Uterus (tissue), 2 donors: ENCODE data around the gene RALGPS1.

ENCODE experiments used
- POLR2A ChIP-seq, 2 donors: fragments of 450-650 bp; IDR thresholded peaks; one replicate each; pipeline ENCODE4 v1.6.1; 2016; ENCODE audit warnings: antibody characterized with exemption in 2 of 2, mild to moderate bottlenecking in 1 of 2, moderate library complexity in 1 of 2
- TF ChIP-seq, protein P1 (sequence below), 4 experiments: fragments of 200-600 bp in 2 of 4; fragments of 450-650 bp in 2 of 4; sonication (generic) in 2 of 4; IDR thresholded peaks; one replicate each; pipeline ENCODE4 v1.5.1; 2016 to 2019; ENCODE audit warnings: antibody characterized with exemption in 4 of 4, mild to moderate bottlenecking in 2 of 4, moderate library complexity in 1 of 4

DNA sequence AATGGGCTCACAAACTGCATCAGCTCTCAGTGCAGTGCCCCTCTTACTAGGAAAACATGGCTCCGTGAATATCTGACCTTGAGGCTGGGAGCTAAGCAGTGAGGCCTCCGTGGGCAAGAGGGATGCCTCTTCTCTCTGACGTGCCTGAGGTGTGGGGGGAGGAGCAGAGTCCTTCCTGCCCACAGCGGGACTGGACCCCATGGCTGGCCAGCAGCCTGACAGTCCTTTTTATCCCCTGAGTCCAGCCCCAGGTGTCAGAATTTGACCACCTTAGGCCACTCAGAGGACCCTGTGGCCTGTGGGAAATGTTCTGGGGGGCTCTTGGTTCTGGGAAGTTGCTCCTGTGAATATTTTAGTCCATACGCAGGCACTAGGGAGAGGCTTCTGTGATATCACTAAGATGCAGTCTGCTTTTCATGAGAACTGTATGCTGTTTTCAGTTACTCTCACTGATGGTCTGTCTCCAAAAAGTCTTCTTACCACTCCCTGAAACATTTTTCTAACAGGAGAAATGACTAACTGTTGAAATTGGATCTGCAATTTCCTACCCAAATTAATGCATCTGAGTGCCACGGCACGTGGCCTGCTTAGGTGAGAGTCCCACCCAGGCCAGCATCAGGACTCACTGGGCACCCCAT lies 184.5 kb downstream of the RALGPS1 start:
- TF ChIP-seq, protein P1, sequence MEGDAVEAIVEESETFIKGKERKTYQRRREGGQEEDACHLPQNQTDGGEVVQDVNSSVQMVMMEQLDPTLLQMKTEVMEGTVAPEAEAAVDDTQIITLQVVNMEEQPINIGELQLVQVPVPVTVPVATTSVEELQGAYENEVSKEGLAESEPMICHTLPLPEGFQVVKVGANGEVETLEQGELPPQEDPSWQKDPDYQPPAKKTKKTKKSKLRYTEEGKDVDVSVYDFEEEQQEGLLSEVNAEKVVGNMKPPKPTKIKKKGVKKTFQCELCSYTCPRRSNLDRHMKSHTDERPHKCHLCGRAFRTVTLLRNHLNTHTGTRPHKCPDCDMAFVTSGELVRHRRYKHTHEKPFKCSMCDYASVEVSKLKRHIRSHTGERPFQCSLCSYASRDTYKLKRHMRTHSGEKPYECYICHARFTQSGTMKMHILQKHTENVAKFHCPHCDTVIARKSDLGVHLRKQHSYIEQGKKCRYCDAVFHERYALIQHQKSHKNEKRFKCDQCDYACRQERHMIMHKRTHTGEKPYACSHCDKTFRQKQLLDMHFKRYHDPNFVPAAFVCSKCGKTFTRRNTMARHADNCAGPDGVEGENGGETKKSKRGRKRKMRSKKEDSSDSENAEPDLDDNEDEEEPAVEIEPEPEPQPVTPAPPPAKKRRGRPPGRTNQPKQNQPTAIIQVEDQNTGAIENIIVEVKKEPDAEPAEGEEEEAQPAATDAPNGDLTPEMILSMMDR (IDR thresholded peaks at IDR 0.05) = no peak
- TF ChIP-seq POLR2A (IDR thresholded peaks at IDR 0.05) = no peak
